ENCODE measurements around the gene MS4A2. TPM values are rescaled to one million over a fixed set of nuclear protein-coding genes. Genes with fewer than 3 reads are reported as not detected.

The MS4A2 gene
- polyA plus RNA-seq, 1 experiment = not detected

DNA sequence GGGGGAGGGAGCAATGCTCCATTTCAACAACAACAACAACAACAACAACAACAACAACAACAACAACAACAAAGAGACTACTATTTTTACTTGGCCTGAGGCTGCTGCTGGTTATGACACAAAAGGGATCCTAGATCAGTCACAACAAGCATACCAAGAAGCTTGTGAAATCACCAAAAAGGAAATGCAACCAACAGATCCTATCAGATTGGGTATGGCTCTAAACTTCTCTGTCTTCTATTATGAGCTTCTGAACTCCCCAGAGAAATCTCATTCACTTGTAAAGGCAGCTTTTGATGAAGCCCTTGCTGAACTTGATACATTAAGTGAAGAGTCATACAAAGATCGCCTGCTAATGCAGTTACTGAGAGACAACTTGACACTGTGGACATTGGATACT lies 10.5 kb upstream of the MS4A2 start:
- Histone ChIP-seq H3K36me3 (ENCODE audit: control insufficient read depth, insufficient read depth, low read length) (no peaks in the 10 kb centered on the region), H3K27me3 (ENCODE audit: control insufficient read depth, insufficient read depth, low read length) (no peaks in the 10 kb centered on the region), H3K4me3 (ENCODE audit: low read depth, low read length) (no peak overlapping the region)
- DNase-seq (ENCODE audit: low read depth) = no peak
- TF ChIP-seq, protein P1, sequence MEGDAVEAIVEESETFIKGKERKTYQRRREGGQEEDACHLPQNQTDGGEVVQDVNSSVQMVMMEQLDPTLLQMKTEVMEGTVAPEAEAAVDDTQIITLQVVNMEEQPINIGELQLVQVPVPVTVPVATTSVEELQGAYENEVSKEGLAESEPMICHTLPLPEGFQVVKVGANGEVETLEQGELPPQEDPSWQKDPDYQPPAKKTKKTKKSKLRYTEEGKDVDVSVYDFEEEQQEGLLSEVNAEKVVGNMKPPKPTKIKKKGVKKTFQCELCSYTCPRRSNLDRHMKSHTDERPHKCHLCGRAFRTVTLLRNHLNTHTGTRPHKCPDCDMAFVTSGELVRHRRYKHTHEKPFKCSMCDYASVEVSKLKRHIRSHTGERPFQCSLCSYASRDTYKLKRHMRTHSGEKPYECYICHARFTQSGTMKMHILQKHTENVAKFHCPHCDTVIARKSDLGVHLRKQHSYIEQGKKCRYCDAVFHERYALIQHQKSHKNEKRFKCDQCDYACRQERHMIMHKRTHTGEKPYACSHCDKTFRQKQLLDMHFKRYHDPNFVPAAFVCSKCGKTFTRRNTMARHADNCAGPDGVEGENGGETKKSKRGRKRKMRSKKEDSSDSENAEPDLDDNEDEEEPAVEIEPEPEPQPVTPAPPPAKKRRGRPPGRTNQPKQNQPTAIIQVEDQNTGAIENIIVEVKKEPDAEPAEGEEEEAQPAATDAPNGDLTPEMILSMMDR (IDR thresholded peaks at IDR 0.05; ENCODE audit: insufficient read depth, low read depth, low read length) = no peak
- ChIA-PET POLR2A (no interaction called here), CTCF (no interaction called here)

GRCh38 chr11:60078745-60079144 lies 9.7 kb upstream of the MS4A2 start:
- CTCF ChIA-PET = no interaction called here
- TF ChIP-seq, protein P1 (IDR thresholded peaks at IDR 0.05; ENCODE audit: insufficient read depth, low read depth, low read length) = no peak
- H3K4me3 ChIP-seq (ENCODE audit: low read depth, low read length) = no peak overlapping the region
- POLR2A ChIA-PET = no interaction called here
- no peaks in the 10 kb centered on the region for H3K27me3 ChIP-seq (ENCODE audit: control insufficient read depth, insufficient read depth, low read length)
- no peak for DNase-seq (ENCODE audit: low read depth)
- H3K36me3 ChIP-seq (ENCODE audit: control insufficient read depth, insufficient read depth, low read length) = no peaks in the 10 kb centered on the region

GRCh38 chr11:60080535-60080934 lies 7.9 kb upstream of the MS4A2 start:
- ChIA-PET POLR2A (no interaction called here), CTCF (no interaction called here)
- TF ChIP-seq, protein P1 (IDR thresholded peaks at IDR 0.05; ENCODE audit: insufficient read depth, low read depth, low read length) = no peak

GRCh38 chr11:60084631-60085273 lies 3.7 kb upstream of the MS4A2 start:
- DNase-seq (ENCODE audit: low read depth) = no peak
- Histone ChIP-seq H3K4me3 (ENCODE audit: low read depth, low read length) (no peak overlapping the region), H3K27me3 (ENCODE audit: control insufficient read depth, insufficient read depth, low read length) (no peaks in the 10 kb centered on the region), H3K36me3 (ENCODE audit: control insufficient read depth, insufficient read depth, low read length) (no peaks in the 10 kb centered on the region)
- ChIA-PET CTCF (no interaction called here), POLR2A (no interaction called here)
- TF ChIP-seq, protein P1 (IDR thresholded peaks at IDR 0.05; ENCODE audit: insufficient read depth, low read depth, low read length) = no peak

More at GRCh38 chr11:60080535-60080934, 7.9 kb upstream of the MS4A2 start:
- no peak for DNase-seq (ENCODE audit: low read depth)
- Histone ChIP-seq H3K36me3 (ENCODE audit: control insufficient read depth, insufficient read depth, low read length) (no peaks in the 10 kb centered on the region), H3K4me3 (ENCODE audit: low read depth, low read length) (no peak overlapping the region), H3K27me3 (ENCODE audit: control insufficient read depth, insufficient read depth, low read length) (no peaks in the 10 kb centered on the region)

- CTCF ChIA-PET = no interaction called here
- POLR2A ChIA-PET = no interaction called here
- DNase-seq (ENCODE audit: low read depth) = no peak
- Histone ChIP-seq H3K4me3 (ENCODE audit: low read depth, low read length) (no peak overlapping the region), H3K27me3 (ENCODE audit: control insufficient read depth, insufficient read depth, low read length) (no peaks in the 10 kb centered on the region), H3K36me3 (ENCODE audit: control insufficient read depth, insufficient read depth, low read length) (no peaks in the 10 kb centered on the region)
- TF ChIP-seq, protein P1 (IDR thresholded peaks at IDR 0.05; ENCODE audit: insufficient read depth, low read depth, low read length) = no peak
Measured at GRCh38 chr11:60085909-60086308, 2.6 kb upstream of the MS4A2 start.

Data from BJ (cell line).